GM12891 (cell line): ENCODE measurements around the gene TMEM221.
"Not testable (repeated sequence)": the region's sequence is repeated elsewhere in the genome, so short reads cannot be mapped to it uniquely, and the experiment has no call there.

Source experiments
- DNase-seq: peaks from one replicate; pipeline ENCODE4 v3.0.0; 2011; ENCODE audit warnings: low spot score; ENCODE audit not compliant: insufficient read length
- FAIRE-seq: peaks from 2 replicates; lab custom pipeline; 2011; peaks lifted over from hg19 to GRCh38; lab: Jason Lieb, UNC
- PAX5 ChIP-seq: IDR thresholded peaks from 2 replicates; pipeline ENCODE4 v1.6.1; 2011; ENCODE audit warnings: low read length, moderate library complexity, mild to moderate bottlenecking; ENCODE audit not compliant: insufficient read depth, severe bottlenecking
- POLR2A ChIP-seq: IDR thresholded peaks from 2 replicates; pipeline ENCODE4 v1.6.1; 2011; ENCODE audit warnings: low read depth, low read length, control low read depth
- POLR2AphosphoS5 ChIP-seq: IDR thresholded peaks from 2 replicates; pipeline ENCODE4 v1.6.1; 2011; ENCODE audit warnings: low read depth, low read length, control low read depth
- POU2F2 ChIP-seq: IDR thresholded peaks from 2 replicates; pipeline ENCODE4 v1.6.1; 2011; ENCODE audit warnings: low read depth, mild to moderate bottlenecking, control low read depth, low read length, moderate library complexity
- SPI1 ChIP-seq: IDR thresholded peaks from 2 replicates; pipeline ENCODE4 v1.6.1; 2011; ENCODE audit warnings: low read depth, low read length, control low read depth
- TAF1 ChIP-seq: IDR thresholded peaks from 2 replicates; pipeline ENCODE4 v1.6.1; 2011; ENCODE audit warnings: low read depth, low read length, control low read depth

TMEM221 gene

DNA sequence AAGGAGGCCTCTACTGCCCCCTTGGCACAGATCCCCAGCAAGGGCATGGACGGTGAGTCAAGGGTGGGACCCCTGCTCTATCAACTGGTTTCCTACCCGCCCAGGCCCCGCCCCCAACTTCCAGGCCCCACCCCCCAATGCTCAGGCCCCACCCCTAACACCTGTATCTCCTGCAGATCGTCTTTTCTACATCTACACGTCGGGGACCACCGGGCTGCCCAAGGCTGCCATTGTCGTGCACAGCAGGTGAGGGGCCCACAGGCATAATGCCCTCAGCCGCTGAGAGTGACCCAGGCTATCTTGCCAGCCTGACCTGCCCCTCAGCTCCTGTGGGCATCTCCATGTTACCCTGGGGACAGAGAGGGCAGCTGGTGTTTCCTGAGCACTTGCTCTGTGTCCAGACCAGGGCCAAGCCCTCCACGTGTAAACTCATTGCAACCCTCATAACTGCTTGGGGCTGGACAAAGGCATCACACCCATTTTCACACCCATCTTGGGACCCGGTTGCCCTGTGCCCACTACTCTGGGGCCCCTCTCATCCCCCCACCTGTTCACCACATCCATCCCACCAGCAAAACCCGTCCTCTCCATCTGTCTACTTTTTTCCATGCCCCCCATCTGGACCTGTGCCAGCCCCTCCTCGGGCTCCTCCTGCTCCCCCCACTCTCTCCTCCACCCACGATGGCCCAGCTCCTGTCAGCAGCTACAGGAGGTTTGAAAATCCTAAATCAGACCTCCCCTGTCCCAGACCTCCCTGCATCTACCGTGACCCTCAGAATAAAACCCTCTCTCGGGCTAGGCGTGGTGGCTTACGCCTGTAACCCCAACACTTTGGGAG lies 39.0 kb upstream of the TMEM221 start:
- no peak for DNase-seq
- no peak for FAIRE-seq
- no peak for TF ChIP-seq POLR2AphosphoS5
- no peak for TF ChIP-seq POU2F2
- TF ChIP-seq PAX5 = no peak

DNA sequence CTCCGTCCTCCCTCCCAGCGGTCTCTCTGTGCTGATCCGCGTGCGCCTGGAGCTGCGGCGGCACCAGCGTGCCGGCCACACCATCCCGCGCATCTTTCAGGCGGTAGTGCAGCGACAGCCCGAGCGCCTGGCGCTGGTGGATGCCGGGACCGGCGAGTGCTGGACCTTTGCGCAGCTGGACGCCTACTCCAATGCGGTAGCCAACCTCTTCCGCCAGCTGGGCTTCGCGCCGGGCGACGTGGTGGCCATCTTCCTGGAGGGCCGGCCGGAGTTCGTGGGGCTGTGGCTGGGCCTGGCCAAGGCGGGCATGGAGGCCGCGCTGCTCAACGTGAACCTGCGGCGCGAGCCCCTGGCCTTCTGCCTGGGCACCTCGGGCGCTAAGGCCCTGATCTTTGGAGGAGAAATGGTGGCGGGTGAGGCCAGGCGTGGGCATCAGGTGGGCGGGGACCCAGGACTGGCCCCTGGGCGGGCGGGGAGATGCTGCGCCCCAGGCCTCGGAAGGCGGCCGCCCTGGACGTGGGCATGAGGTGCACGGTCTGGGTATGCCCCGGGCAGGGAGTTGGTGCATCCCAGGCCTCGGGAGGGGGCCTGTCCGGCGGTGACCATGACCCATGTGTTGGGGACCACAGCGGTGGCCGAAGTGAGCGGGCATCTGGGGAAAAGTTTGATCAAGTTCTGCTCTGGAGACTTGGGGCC lies 38.2 kb upstream of the TMEM221 start:
- TF ChIP-seq POU2F2 = no peak
- DNase-seq (no peak), FAIRE-seq (no peak)

DNA sequence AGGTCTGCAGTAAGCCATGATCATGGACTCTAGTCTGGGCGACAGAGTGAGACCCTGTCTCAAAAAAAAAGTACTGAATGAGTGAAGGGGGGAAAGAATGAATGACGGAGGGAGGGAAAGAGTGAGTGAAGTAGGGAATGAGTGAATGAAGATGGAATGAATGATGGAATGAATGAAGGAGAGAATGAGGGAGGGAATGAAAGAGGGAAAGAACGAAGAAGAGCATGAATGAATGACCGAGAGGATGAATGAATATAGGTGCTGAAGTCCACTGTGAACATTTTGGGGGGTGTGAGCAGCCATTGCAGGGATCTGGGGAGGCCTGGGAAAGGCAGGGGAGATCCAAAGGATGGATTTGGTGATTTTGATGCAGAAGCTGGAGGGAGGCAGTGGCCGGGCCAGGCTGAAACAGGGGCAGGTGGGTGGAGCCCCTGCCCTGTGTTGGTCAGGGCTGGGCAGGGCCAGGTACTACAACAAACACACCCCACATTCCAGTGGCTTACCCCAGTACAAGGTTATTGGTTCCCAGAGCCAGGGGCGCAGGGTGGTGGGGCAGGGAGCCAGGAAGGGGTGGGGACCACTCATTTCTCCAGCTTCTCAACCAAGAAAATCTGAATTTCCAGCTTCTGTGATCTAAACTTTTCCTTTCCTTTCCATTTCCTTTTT lies 36.2 kb upstream of the TMEM221 start:
- FAIRE-seq = no peak
- no peak for DNase-seq
- no peak for TF ChIP-seq POU2F2
- no peak for TF ChIP-seq POLR2AphosphoS5

DNA sequence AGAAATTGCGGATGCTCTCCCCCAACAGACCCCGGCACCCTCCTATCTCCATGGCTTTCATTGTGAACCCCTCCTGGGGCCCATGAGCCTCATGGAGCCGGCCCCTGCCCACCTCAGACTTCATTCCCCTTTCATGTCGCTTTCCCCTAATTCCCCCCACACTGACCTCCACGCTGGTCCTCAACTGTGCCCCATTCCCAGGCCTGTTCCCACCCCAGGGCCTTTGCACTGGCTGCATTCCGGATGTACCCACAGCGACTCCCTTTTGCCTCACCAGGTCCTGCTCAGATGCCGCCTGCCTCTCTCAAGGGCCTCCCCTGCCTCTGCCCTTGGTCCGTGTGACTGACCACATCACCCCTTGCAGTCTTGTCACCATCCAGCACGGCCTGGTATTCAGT lies 35.1 kb upstream of the TMEM221 start:
- FAIRE-seq = no peak
- TF ChIP-seq POLR2AphosphoS5 = no peak
- no peak for TF ChIP-seq PAX5
- no peak for TF ChIP-seq TAF1
- no peak for TF ChIP-seq SPI1
- TF ChIP-seq POU2F2 = no peak
- no peak for TF ChIP-seq POLR2A

DNA sequence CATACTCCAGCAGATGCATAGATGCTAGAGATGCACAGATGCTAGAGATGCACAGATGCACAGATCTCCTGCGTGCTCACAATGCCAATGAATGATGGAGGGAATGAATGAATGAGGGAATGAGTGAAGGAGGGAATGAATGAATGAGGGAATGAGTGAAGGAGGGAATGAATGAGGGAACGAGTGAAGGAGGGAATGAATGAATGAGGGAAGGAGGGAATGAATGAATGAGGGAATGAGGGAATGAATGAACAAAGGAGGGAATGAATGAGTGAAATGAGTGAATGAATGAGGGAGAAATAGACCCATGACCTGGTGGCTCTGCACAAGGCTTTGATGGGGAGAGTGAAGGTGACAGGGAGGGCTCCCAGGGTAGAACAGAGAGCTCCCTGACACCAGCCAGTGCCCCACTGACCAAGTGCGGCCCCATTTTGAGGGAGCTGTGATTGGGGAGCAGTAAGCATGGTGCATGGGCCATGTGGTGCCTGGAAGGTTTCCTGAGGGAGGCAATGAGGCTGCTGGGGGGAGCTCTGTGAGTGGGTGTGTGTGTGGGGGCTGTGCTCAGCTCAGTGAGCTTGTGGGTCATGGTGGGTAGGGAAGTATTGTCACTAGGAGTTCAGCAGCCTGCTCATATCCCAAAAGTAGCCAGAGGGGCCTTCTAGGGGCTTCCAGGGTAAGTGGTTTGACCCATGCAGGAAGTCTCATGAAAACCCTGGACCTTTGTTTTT lies 34.6 kb upstream of the TMEM221 start:
- TF ChIP-seq SPI1 (no peak), POLR2A (no peak)
- FAIRE-seq (no peak), DNase-seq (no peak)

More for the DNA sequence above, 35.1 kb upstream of the TMEM221 start:
- no peak for DNase-seq

DNA sequence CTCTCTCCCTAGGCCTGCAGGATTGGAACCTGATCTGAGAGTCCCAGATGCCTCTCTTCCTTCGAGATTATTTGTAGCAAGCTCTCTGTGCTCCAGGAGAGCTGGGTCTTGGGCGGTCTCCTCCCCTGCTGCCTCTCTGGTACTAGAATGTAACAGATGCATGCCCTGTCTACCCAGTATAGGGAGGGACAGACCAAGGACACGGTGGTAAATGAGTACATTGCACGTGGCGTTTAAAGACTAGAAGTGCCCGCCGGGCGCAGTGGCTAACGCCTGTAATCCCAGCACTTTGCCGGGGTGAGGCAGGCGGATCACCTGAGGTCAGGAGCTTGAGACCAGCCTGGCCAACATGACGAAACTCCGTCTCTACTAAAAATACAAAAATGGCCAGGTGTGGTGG lies 33.5 kb upstream of the TMEM221 start:
- no peak for TF ChIP-seq POU2F2
- TF ChIP-seq POLR2AphosphoS5 = no peak
- no peak for TF ChIP-seq TAF1
- no peak for TF ChIP-seq SPI1
- no peak for TF ChIP-seq POLR2A
- TF ChIP-seq PAX5 = no peak
- FAIRE-seq (no peak), DNase-seq (no peak)

DNA sequence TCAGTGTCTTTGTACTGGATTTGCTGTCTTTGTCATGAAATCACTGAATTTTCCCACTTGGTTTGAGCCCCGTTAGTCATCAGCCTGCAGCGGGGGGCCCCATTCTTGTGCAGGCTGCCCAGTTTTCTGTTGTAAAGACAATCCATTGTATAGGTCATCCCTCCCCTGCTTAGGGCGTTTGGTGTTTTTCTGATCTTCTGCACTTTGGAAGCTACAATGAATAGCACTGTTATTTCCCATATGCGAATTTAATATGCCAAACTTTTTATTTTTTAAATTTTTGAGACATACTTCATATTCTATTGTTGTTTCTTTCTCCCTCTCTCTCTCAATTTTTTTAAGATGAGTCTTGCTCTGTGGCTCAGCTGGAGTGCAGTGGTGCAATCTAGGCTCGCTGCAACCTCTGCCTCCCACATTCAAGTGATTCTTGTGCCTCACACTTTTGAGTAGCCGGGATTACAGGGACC lies 30.9 kb upstream of the TMEM221 start:
- no peak for DNase-seq
- TF ChIP-seq PAX5 (no peak), POLR2AphosphoS5 (no peak), SPI1 (no peak), TAF1 (no peak), POLR2A (no peak), POU2F2 (no peak)
- FAIRE-seq = no peak

DNA sequence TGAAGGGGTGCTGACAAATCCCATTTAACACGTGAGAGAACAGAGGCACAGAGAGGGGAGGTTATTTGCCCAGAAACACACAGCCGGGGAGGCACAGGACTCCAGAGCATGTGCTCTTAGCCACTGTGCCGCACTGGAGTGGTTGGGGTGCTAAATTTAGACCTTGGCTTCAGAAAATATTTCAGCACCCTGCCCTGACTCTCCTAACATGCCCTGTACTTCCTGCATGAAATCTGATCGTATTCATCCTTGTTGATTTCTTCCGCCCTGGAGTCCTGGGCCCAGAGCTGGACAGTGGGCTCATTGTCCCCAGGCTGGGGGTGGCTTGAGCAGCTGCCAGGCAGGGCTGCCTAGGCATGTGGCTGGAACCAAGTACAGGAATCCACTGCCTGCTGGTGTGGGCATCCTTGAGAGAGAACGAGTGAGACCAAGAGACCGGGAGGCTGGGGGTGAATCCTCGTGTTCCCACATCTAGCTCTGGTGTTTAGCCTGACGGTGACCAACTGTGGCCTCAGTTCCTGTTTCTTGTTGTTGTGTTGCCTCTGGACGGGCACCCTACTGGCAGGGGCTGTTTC lies 27.2 kb upstream of the TMEM221 start:
- no peak for TF ChIP-seq PAX5
- no peak for TF ChIP-seq POLR2AphosphoS5
- TF ChIP-seq SPI1 = peak; percentile 16; the same call in 1 of the 2 replicates
- FAIRE-seq = no peak
- DNase-seq = no peak

DNA sequence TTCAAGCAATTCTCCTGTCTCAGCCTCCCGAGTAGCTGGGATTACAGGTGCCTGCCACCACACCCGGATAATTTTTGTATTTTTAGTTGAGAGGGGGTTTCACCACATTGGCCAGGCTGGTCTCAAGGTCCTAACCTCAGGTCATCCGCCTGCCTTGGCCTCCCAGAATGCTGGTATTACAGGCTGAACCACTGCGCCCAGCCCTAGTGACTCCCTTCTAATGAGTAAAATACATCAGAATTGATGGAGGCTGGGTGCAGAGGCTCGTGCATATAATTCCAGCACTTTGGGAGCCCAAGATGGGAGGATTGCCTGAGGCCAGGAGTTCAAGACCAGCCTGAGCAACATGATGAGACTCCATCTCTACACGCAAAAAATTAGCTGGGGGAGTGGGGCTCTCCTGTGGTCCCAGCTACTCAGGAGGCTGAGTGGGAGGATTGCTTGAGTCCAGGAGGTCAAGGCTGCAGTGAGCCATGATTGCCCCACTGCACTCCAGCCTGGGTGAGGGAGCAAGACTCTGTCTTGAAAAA lies 26.6 kb upstream of the TMEM221 start:
- not testable (repeated sequence) for DNase-seq, FAIRE-seq

DNA sequence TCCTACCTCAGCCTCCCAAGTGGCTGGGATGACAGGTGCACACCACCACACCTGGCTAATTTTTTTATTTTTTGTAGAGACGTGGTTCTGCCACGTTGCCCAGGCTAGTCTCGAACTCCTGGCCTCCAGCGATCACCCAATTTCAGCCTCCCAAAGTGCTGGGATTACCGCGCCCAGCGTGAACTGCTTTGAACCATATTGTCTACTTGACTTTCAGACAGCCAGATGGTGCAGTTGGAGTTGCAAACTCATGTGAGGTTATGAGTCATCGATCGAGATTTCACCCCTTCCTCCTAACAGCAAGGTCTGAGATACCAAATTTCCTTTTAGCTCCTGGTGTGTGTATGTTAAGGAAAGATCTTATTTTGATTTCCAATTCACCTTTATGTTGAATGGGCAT lies 24.6 kb upstream of the TMEM221 start:
- FAIRE-seq (peak; percentile 33), DNase-seq (no peak)
- no peak for TF ChIP-seq PAX5
- TF ChIP-seq POLR2AphosphoS5 = no peak
- no peak for TF ChIP-seq TAF1
- TF ChIP-seq POLR2A = no peak
- TF ChIP-seq SPI1 = no peak
- TF ChIP-seq POU2F2 = no peak
